HepG2 (cell line): ENCODE results near the gene CST8. TPM values are rescaled to one million over a fixed set of nuclear protein-coding genes. Genes with fewer than 3 reads are reported as not detected.

Source experiments
- AGO1 ChIP-seq: fragments of 200-400 bp; formaldehyde crosslinking; IDR thresholded peaks from 2 replicates; pipeline ENCODE4 v1.6.1; 2017; ENCODE audit warnings: mild to moderate bottlenecking, low read depth, low read length, moderate library complexity; ENCODE audit not compliant: poor library complexity, severe bottlenecking
- FOXO1 ChIP-seq: sonication (generic); formaldehyde crosslinking; IDR thresholded peaks from 2 replicates; pipeline ENCODE4 v1.4.0; 2020; ENCODE audit warnings: missing genetic modification reagents
- MIER3 ChIP-seq: IDR thresholded peaks from 2 replicates; pipeline ENCODE4 v1.6.1; 2016; ENCODE audit warnings: missing compliant biosample characterization, borderline replicate concordance
- NFE2L2 ChIP-seq: fragments of 150-350 bp; IDR thresholded peaks from 2 replicates; pipeline ENCODE4 v1.6.1; 2014; ENCODE audit warnings: low read length
- NPAS2 ChIP-seq: sonication (generic); formaldehyde crosslinking; IDR thresholded peaks from 2 replicates; pipeline ENCODE4 v1.8.0; 2022; ENCODE audit warnings: mild to moderate bottlenecking, missing genetic modification reagents, borderline replicate concordance
- RARA ChIP-seq: IDR thresholded peaks from 2 replicates; pipeline ENCODE4 v1.6.1; 2016; ENCODE audit warnings: missing genetic modification reagents, missing compliant biosample characterization
- SP4 ChIP-seq: sonication (generic); formaldehyde crosslinking; IDR thresholded peaks from 2 replicates; pipeline ENCODE4 v1.8.1; 2023; ENCODE audit warnings: mild to moderate bottlenecking, missing genetic modification reagents
- ZBTB43 ChIP-seq: sonication (generic); formaldehyde crosslinking; conservative IDR thresholded peaks from 2 replicates; pipeline ENCODE4 v1.4.0; 2020; ENCODE audit warnings: missing genetic modification reagents
- ZFP36 ChIP-seq: fragments of 150-350 bp; IDR thresholded peaks from 2 replicates; pipeline ENCODE4 v1.6.1; 2018; ENCODE audit warnings: borderline replicate concordance, low read length, low read depth; ENCODE audit not compliant: partially characterized antibody
- ZNF136 ChIP-seq: sonication (generic); formaldehyde crosslinking; IDR thresholded peaks from 2 replicates; pipeline ENCODE4 v1.8.1; 2022; ENCODE audit warnings: low read depth, mild to moderate bottlenecking, moderate library complexity, missing genetic modification reagents
- ZNF556 ChIP-seq: sonication (generic); formaldehyde crosslinking; IDR thresholded peaks from 2 replicates; pipeline ENCODE4 v1.4.0; 2020; ENCODE audit warnings: mild to moderate bottlenecking, missing genetic modification reagents, borderline replicate concordance
- polyA plus RNA-seq, 8 experiments: library from polyadenylated mRNA; depleted of rRNA in 3 of 8; stranded (reverse) in 7 of 8; unstranded in 1 of 8; fragments of >200 nt; fragmentation: Illumina TruSeq in 4 of 8; extraction: Trizol in 4 of 8; gene quantifications; 2 replicates each; pipeline versions ENCODE4 v1.2.1 to v1.2.3, GENCODE V29; 2011 to 2016; ENCODE audit warnings: low read depth in 4 of 8, missing spikeins in 1 of 8, mixed read lengths in 1 of 8; ENCODE audit not compliant: insufficient read depth in 1 of 8
- total RNA-seq, 5 experiments: library from RNA; depleted of rRNA; stranded (reverse); fragments of >200 nt; fragmentation: Illumina TruSeq; extraction: Trizol; gene quantifications; 2 replicates each; pipeline ENCODE4 v1.2.3, GENCODE V29; 2016; ENCODE audit warnings: low read depth in 1 of 5
- TF ChIP-seq, protein P1 (sequence below): sonication (generic); formaldehyde crosslinking; IDR thresholded peaks from 2 replicates; pipeline ENCODE4 v1.5.0; 2020; ENCODE audit warnings: missing genetic modification reagents, mild to moderate bottlenecking, borderline replicate concordance
- TF ChIP-seq, protein P2 (sequence below): sonication (generic); formaldehyde crosslinking; IDR thresholded peaks from 2 replicates; pipeline ENCODE4 v1.9.0; 2021; ENCODE audit warnings: mild to moderate bottlenecking, missing genetic modification reagents
- TF ChIP-seq, protein P3 (sequence below): sonication (generic); formaldehyde crosslinking; IDR thresholded peaks from 2 replicates; pipeline ENCODE4 v1.4.0; 2020; ENCODE audit warnings: missing genetic modification reagents, borderline replicate concordance
- TF ChIP-seq, protein P4 (sequence below): IDR thresholded peaks from 2 replicates; pipeline ENCODE4 v1.6.1; 2016; ENCODE audit warnings: missing biosample characterization, missing genetic modification reagents, low read depth

Gene CST8
- total and polyA plus RNA-seq, 2 of the 13 experiments (the other 11 are each of a cell fraction or from before 2014, with no cell fraction given), result not detected

DNA sequence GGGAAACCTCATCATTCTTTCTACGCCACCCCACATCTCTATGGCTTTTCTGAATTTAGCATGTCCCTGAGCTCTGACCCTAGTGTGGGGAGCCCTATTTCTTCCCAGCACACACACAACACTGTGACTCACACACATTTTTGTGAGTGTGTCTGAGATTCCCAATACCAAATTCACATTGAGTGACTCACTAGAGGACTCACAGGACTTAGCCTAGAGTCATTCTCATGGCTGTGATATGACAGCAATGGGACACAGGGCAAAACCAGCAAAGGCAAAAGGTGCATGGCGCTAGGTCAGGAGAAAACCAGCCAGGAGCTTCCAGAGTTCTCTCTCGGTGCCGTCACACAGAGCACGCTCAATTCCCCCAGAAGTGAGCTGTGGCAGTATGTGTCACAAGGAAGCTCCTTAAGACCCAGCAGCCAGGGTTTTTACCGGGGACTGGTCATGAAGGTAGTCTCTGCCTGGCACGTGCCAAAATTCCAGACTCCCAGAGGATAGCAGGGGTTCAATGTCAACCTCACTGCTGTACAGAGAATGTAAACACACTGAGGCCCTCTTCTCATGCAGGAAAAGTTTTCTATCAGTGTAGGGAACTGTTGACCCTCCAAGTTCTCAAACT, 45.2 kb upstream of the CST8 start (continued):
- TF ChIP-seq ZBTB43 (CRISPR knock-in tag) (no peak), AGO1 (no peak), RARA (peak; percentile 29; the same call in 1 of the 2 replicates), ZNF136 (CRISPR knock-in tag) (no peak), ZNF556 (CRISPR knock-in tag) (no peak), NFE2L2 (no peak), FOXO1 (CRISPR knock-in tag) (0 out of 2 replicates have a peak, but pooled peaks have one; percentile 16), NPAS2 (no peak), MIER3 (CRISPR knock-in tag) (no peak), SP4 (CRISPR knock-in tag) (no peak), ZFP36 (peak; percentile 34)
- TF ChIP-seq, protein P1, sequence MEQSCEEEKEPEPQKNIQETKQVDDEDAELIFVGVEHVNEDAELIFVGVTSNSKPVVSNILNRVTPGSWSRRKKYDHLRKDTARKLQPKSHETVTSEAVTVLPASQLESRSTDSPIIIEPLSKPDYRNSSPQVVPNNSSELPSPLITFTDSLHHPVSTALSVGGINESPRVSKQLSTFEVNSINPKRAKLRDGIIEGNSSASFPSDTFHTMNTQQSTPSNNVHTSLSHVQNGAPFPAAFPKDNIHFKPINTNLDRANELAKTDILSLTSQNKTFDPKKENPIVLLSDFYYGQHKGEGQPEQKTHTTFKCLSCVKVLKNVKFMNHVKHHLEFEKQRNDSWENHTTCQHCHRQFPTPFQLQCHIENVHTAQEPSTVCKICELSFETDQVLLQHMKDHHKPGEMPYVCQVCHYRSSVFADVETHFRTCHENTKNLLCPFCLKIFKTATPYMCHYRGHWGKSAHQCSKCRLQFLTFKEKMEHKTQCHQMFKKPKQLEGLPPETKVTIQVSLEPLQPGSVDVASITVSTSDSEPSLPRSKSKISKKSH (CRISPR knock-in tag), result no peak
- TF ChIP-seq, protein P2, sequence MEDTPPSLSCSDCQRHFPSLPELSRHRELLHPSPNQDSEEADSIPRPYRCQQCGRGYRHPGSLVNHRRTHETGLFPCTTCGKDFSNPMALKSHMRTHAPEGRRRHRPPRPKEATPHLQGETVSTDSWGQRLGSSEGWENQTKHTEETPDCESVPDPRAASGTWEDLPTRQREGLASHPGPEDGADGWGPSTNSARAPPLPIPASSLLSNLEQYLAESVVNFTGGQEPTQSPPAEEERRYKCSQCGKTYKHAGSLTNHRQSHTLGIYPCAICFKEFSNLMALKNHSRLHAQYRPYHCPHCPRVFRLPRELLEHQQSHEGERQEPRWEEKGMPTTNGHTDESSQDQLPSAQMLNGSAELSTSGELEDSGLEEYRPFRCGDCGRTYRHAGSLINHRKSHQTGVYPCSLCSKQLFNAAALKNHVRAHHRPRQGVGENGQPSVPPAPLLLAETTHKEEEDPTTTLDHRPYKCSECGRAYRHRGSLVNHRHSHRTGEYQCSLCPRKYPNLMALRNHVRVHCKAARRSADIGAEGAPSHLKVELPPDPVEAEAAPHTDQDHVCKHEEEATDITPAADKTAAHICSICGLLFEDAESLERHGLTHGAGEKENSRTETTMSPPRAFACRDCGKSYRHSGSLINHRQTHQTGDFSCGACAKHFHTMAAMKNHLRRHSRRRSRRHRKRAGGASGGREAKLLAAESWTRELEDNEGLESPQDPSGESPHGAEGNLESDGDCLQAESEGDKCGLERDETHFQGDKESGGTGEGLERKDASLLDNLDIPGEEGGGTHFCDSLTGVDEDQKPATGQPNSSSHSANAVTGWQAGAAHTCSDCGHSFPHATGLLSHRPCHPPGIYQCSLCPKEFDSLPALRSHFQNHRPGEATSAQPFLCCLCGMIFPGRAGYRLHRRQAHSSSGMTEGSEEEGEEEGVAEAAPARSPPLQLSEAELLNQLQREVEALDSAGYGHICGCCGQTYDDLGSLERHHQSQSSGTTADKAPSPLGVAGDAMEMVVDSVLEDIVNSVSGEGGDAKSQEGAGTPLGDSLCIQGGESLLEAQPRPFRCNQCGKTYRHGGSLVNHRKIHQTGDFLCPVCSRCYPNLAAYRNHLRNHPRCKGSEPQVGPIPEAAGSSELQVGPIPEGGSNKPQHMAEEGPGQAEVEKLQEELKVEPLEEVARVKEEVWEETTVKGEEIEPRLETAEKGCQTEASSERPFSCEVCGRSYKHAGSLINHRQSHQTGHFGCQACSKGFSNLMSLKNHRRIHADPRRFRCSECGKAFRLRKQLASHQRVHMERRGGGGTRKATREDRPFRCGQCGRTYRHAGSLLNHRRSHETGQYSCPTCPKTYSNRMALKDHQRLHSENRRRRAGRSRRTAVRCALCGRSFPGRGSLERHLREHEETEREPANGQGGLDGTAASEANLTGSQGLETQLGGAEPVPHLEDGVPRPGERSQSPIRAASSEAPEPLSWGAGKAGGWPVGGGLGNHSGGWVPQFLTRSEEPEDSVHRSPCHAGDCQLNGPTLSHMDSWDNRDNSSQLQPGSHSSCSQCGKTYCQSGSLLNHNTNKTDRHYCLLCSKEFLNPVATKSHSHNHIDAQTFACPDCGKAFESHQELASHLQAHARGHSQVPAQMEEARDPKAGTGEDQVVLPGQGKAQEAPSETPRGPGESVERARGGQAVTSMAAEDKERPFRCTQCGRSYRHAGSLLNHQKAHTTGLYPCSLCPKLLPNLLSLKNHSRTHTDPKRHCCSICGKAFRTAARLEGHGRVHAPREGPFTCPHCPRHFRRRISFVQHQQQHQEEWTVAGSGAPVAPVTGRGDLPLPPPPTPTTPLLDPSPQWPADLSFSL (CRISPR knock-in tag), result peak; percentile 53; the same call in 1 of the 2 replicates
- TF ChIP-seq, protein P3, sequence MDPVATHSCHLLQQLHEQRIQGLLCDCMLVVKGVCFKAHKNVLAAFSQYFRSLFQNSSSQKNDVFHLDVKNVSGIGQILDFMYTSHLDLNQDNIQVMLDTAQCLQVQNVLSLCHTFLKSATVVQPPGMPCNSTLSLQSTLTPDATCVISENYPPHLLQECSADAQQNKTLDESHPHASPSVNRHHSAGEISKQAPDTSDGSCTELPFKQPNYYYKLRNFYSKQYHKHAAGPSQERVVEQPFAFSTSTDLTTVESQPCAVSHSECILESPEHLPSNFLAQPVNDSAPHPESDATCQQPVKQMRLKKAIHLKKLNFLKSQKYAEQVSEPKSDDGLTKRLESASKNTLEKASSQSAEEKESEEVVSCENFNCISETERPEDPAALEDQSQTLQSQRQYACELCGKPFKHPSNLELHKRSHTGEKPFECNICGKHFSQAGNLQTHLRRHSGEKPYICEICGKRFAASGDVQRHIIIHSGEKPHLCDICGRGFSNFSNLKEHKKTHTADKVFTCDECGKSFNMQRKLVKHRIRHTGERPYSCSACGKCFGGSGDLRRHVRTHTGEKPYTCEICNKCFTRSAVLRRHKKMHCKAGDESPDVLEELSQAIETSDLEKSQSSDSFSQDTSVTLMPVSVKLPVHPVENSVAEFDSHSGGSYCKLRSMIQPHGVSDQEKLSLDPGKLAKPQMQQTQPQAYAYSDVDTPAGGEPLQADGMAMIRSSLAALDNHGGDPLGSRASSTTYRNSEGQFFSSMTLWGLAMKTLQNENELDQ (CRISPR knock-in tag), result no peak
- TF ChIP-seq, protein P4, sequence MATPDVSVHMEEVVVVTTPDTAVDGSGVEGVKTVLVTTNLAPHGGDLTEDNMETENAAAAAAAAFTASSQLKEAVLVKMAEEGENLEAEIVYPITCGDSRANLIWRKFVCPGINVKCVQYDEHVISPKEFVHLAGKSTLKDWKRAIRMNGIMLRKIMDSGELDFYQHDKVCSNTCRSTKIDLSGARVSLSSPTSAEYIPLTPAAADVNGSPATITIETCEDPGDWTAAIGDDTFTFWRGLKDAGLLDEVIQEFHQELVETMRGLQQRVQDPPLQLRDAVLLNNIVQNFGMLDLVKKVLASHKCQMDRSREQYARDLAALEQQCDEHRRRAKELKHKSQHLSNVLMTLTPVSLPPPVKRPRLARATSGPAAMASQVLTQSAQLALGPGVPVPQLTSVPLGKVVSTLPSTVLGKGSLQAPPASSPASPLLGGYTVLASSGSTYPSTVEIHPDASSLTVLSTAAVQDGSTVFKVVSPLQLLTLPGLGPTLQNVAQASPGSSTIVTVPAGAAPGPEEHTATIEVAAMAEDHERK, result no peak
